ENCODE results near the gene FNBP1. TPM values are rescaled to one million over a fixed set of nuclear protein-coding genes. Genes with fewer than 3 reads are reported as not detected.
"Not testable (repeated sequence)": the region's sequence is repeated elsewhere in the genome, so short reads cannot be mapped to it uniquely, and the experiment has no call there.

Gene FNBP1
- polyA plus RNA-seq, 6 donors from 2014 or later = 103 to 178 (median 154) TPM

GRCh38 chr9:129990269-129991010, 52.5 kb downstream of the FNBP1 start:
- Mint-ChIP-seq H3K4me1 (peaks cover 54 to 90% (median 74%) of the 10 kb centered on the region in 3 donors), H3K27ac (peak overlapping the region; percentile 98 to 100 (median 98)), H3K9me3 (no peaks in the 10 kb centered on the region), H3K27me3 (no peaks in the 10 kb centered on the region), H3K4me3 (peak overlapping the region; percentile 65 to 90 (median 74)), H3K36me3 (peaks cover 5 to 18% of the 10 kb centered on the region in 2 donors)
- ATAC-seq (ENCODE audit: low read depth in 2 of 2) (peak; percentile 54 to 57), DNase-seq (peak; percentile 68)

GRCh38 chr9:129989740-129990139, 53.2 kb downstream of the FNBP1 start:
- peaks cover 9 to 18% of the 10 kb centered on the region in 2 donors for H3K36me3 Mint-ChIP-seq
- H3K4me1 Mint-ChIP-seq = peaks cover 52 to 90% (median 74%) of the 10 kb centered on the region in 3 donors
- H3K27ac Mint-ChIP-seq = peak overlapping the region; percentile 86 to 100 (median 97)
- DNase-seq (no peak), ATAC-seq (ENCODE audit: low read depth in 2 of 2) (no peak)
- peak overlapping the region in 7 of 8 donors; percentile 38 to 89 (median 72) for H3K4me3 Mint-ChIP-seq
- H3K27me3 Mint-ChIP-seq = no peaks in the 10 kb centered on the region
- peaks cover 0 to 1% (median 0%) of the 10 kb centered on the region in 7 donors for H3K9me3 Mint-ChIP-seq

GRCh38 chr9:129989362-129989708, 53.7 kb downstream of the FNBP1 start:
- Mint-ChIP-seq H3K27me3 (no peaks in the 10 kb centered on the region), H3K9me3 (peaks cover 0 to 2% (median 0%) of the 10 kb centered on the region in 7 donors), H3K4me3 (peak overlapping the region; percentile 14 to 89 (median 62)), H3K4me1 (peaks cover 54 to 93% (median 77%) of the 10 kb centered on the region in 3 donors), H3K27ac (peak overlapping the region; percentile 86 to 100 (median 97)), H3K36me3 (peaks cover 10 to 16% of the 10 kb centered on the region in 2 donors)
- DNase-seq (no peak), ATAC-seq (ENCODE audit: low read depth in 2 of 2) (no peak)

- Mint-ChIP-seq H3K4me1 (peaks cover 49 to 93% (median 72%) of the 10 kb centered on the region in 3 donors), H3K4me3 (peak overlapping the region; percentile 14 to 89 (median 62)), H3K27ac (peak overlapping the region; percentile 86 to 100 (median 97)), H3K9me3 (peaks cover 0 to 2% (median 0%) of the 10 kb centered on the region in 7 donors), H3K36me3 (peaks cover 10 to 11% of the 10 kb centered on the region in 2 donors), H3K27me3 (no peaks in the 10 kb centered on the region)
- DNase-seq = peak; percentile 86
- peak; percentile 80 to 90 for ATAC-seq (ENCODE audit: low read depth in 2 of 2)
Observed at GRCh38 chr9:129988607-129989361, 54.2 kb downstream of the FNBP1 start.

- peaks cover 0 to 2% (median 0%) of the 10 kb centered on the region in 7 donors for H3K9me3 Mint-ChIP-seq
- H3K36me3 Mint-ChIP-seq = peaks cover 10% of the 10 kb centered on the region in 2 donors
- H3K4me1 Mint-ChIP-seq = peaks cover 49 to 93% (median 77%) of the 10 kb centered on the region in 3 donors
- no peak for DNase-seq
- no peak for ATAC-seq (ENCODE audit: low read depth in 2 of 2)
- peak overlapping the region; percentile 74 to 100 (median 95) for H3K27ac Mint-ChIP-seq
- peak overlapping the region in 5 of 8 donors; percentile 11 to 57 (median 45) for H3K4me3 Mint-ChIP-seq
- no peaks in the 10 kb centered on the region for H3K27me3 Mint-ChIP-seq
Observed at GRCh38 chr9:129987941-129988340, 55.0 kb downstream of the FNBP1 start.

GRCh38 chr9:129987047-129987446, 55.9 kb downstream of the FNBP1 start:
- H3K9me3 Mint-ChIP-seq = peaks cover 0 to 2% (median 0%) of the 10 kb centered on the region in 7 donors

GRCh38 chr9:129984589-129984988, 58.4 kb downstream of the FNBP1 start:
- H3K9me3 Mint-ChIP-seq; ATAC-seq (ENCODE audit: low read depth in 2 of 2); H3K27me3 Mint-ChIP-seq; DNase-seq; H3K36me3 Mint-ChIP-seq: not testable (repeated sequence)
- H3K4me1 Mint-ChIP-seq = peaks cover 36 to 89% (median 67%) of the 10 kb centered on the region in 3 donors
- peak overlapping the region; percentile 93 to 98 (median 96) for H3K27ac Mint-ChIP-seq
- H3K4me3 Mint-ChIP-seq = peak overlapping the region in 4 of 8 donors; percentile 12 to 39 (median 27)

More at GRCh38 chr9:129987047-129987446, 55.9 kb downstream of the FNBP1 start:
- peak overlapping the region in 5 of 8 donors; percentile 1 to 71 (median 53) for H3K4me3 Mint-ChIP-seq
- H3K36me3 Mint-ChIP-seq = peaks cover 10% of the 10 kb centered on the region in 2 donors
- peaks cover 47 to 94% (median 84%) of the 10 kb centered on the region in 3 donors for H3K4me1 Mint-ChIP-seq
- no peak for ATAC-seq (ENCODE audit: low read depth in 2 of 2)
- DNase-seq = no peak
- H3K27ac Mint-ChIP-seq = peak overlapping the region; percentile 61 to 98 (median 94)
- H3K27me3 Mint-ChIP-seq = no peaks in the 10 kb centered on the region

- peaks cover 33 to 82% (median 60%) of the 10 kb centered on the region in 3 donors for H3K4me1 Mint-ChIP-seq
- peak overlapping the region; percentile 63 to 98 (median 86) for H3K27ac Mint-ChIP-seq
- no peak for ATAC-seq (ENCODE audit: low read depth in 2 of 2)
- peak overlapping the region in 1 of 8 donors; percentile 20 for H3K4me3 Mint-ChIP-seq
- peaks cover 0 to 2% (median 0%) of the 10 kb centered on the region in 7 donors for H3K9me3 Mint-ChIP-seq
- DNase-seq = no peak
- H3K36me3 Mint-ChIP-seq = peaks cover 13% of the 10 kb centered on the region in 2 donors
- no peaks in the 10 kb centered on the region for H3K27me3 Mint-ChIP-seq
Observed at GRCh38 chr9:129983891-129984290, 59.1 kb downstream of the FNBP1 start.

GRCh38 chr9:129981180-129981907, 61.6 kb downstream of the FNBP1 start:
- Mint-ChIP-seq H3K9me3 (peaks cover 0 to 2% (median 0%) of the 10 kb centered on the region in 7 donors), H3K4me3 (no peak overlapping the region), H3K36me3 (peaks cover 16 to 20% of the 10 kb centered on the region in 2 donors), H3K4me1 (peaks cover 24 to 70% (median 42%) of the 10 kb centered on the region in 3 donors), H3K27ac (peak overlapping the region in 5 of 6 donors; percentile 58 to 98 (median 80)), H3K27me3 (no peaks in the 10 kb centered on the region)
- ATAC-seq (ENCODE audit: low read depth in 2 of 2) (no peak), DNase-seq (no peak)

GRCh38 chr9:129980224-129980623, 62.8 kb downstream of the FNBP1 start:
- DNase-seq; H3K4me3 Mint-ChIP-seq; ATAC-seq (ENCODE audit: low read depth in 2 of 2); H3K27me3 Mint-ChIP-seq; H3K9me3 Mint-ChIP-seq: not testable (repeated sequence)
- H3K4me1 Mint-ChIP-seq = peaks cover 20 to 60% (median 37%) of the 10 kb centered on the region in 3 donors
- H3K36me3 Mint-ChIP-seq = peaks cover 16 to 20% of the 10 kb centered on the region in 2 donors
- H3K27ac Mint-ChIP-seq = peak overlapping the region in 4 of 6 donors; percentile 26 to 92 (median 54)

- peaks cover 14 to 53% (median 29%) of the 10 kb centered on the region in 3 donors for H3K4me1 Mint-ChIP-seq
- peaks cover 16% of the 10 kb centered on the region in 2 donors for H3K36me3 Mint-ChIP-seq
- no peak for ATAC-seq (ENCODE audit: low read depth in 2 of 2)
- H3K4me3 Mint-ChIP-seq = no peak overlapping the region
- H3K27me3 Mint-ChIP-seq = no peaks in the 10 kb centered on the region
- no peaks in the 10 kb centered on the region for H3K9me3 Mint-ChIP-seq
- peak overlapping the region in 2 of 6 donors; percentile 50 to 63 for H3K27ac Mint-ChIP-seq
- no peak for DNase-seq
Observed at GRCh38 chr9:129979071-129979745, 63.8 kb downstream of the FNBP1 start.

GRCh38 chr9:129972816-129973215, 70.2 kb downstream of the FNBP1 start:
- Mint-ChIP-seq H3K4me1 (peaks cover 8 to 17% (median 8%) of the 10 kb centered on the region in 3 donors), H3K27ac (peak overlapping the region in 3 of 6 donors; percentile 47 to 68 (median 61)), H3K9me3 (no peaks in the 10 kb centered on the region), H3K36me3 (peaks cover 0 to 5% of the 10 kb centered on the region in 2 donors), H3K4me3 (peak overlapping the region in 1 of 8 donors; percentile 30), H3K27me3 (no peaks in the 10 kb centered on the region)
- ATAC-seq (ENCODE audit: low read depth in 2 of 2) (no peak), DNase-seq (no peak)
